GM19372 (cell line): ENCODE data around the gene SMG6.
"Not testable (repeated sequence)": the region's sequence is repeated elsewhere in the genome, so short reads cannot be mapped to it uniquely, and the experiment has no call there.

Experiments
- ATAC-seq: cut with Tn5 transposase; IDR thresholded peaks from one replicate; pipeline ENCODE4 v1.9.1; 2021; ENCODE audit warnings: mild to moderate bottlenecking, low read depth, moderate library complexity; ENCODE audit not compliant: unreplicated experiment

Gene SMG6

GRCh38 chr17:2210726-2211125, 92.9 kb downstream of the SMG6 start:
- no peak for ATAC-seq

- ATAC-seq = no peak
These were observed 95.6 kb downstream of the SMG6 start for GRCh38 chr17:2207815-2208515.

GRCh38 chr17:2204393-2204792, 99.2 kb downstream of the SMG6 start:
- no peak for ATAC-seq

GRCh38 chr17:2203818-2204217, 99.8 kb downstream of the SMG6 start:
- ATAC-seq = no peak

- no peak for ATAC-seq
These were observed 100.5 kb downstream of the SMG6 start for GRCh38 chr17:2202996-2203575.

GRCh38 chr17:2202302-2202995, 101.1 kb downstream of the SMG6 start:
- ATAC-seq = no peak

GRCh38 chr17:2199386-2199785, 104.2 kb downstream of the SMG6 start:
- not testable (repeated sequence) for ATAC-seq

GRCh38 chr17:2198927-2199326, 104.7 kb downstream of the SMG6 start:
- no peak for ATAC-seq

GRCh38 chr17:2197271-2197670, 106.3 kb downstream of the SMG6 start:
- ATAC-seq = no peak

GRCh38 chr17:2195729-2196128, 107.9 kb downstream of the SMG6 start:
- no peak for ATAC-seq

GRCh38 chr17:2194889-2195335, 108.7 kb downstream of the SMG6 start:
- ATAC-seq = no peak

- ATAC-seq = no peak
These were observed 111.1 kb downstream of the SMG6 start for GRCh38 chr17:2192367-2193057.

GRCh38 chr17:2191785-2192184, 111.8 kb downstream of the SMG6 start:
- ATAC-seq = no peak

- no peak for ATAC-seq
These were observed 112.4 kb downstream of the SMG6 start for GRCh38 chr17:2191227-2191626.

- ATAC-seq = no peak
These were observed 113.6 kb downstream of the SMG6 start for GRCh38 chr17:2190014-2190413.

GRCh38 chr17:2188971-2189630, 114.5 kb downstream of the SMG6 start:
- no peak for ATAC-seq

GRCh38 chr17:2187758-2188157, 115.8 kb downstream of the SMG6 start:
- no peak for ATAC-seq

- no peak for ATAC-seq
These were observed 116.6 kb downstream of the SMG6 start for GRCh38 chr17:2186937-2187336.

- no peak for ATAC-seq
These were observed 118.3 kb downstream of the SMG6 start for GRCh38 chr17:2184993-2185931.

GRCh38 chr17:2183346-2183745, 120.2 kb downstream of the SMG6 start:
- no peak for ATAC-seq
